Ammon's horn (tissue), 1 donor: ENCODE measurements around the gene GK.
"Not testable (repeated sequence)": the region's sequence is repeated elsewhere in the genome, so short reads cannot be mapped to it uniquely, and the experiment has no call there.

Source experiments
- DNase-seq: peaks from one replicate; pipeline ENCODE4 v3.0.0-alpha.2; 2016; ENCODE audit warnings: low spot score

Gene GK

GRCh38 chrX:30653415-30654131 is at the start of gene GK:
GK (plus strand) TSS chrX:30653423; CDS start chrX:30653538, 115 bp downstream.
- DNase-seq: peak; percentile 17

- no peak for DNase-seq
Measured at GRCh38 chrX:30607155-30607554, 46.1 kb upstream of the GK start.

DNA sequence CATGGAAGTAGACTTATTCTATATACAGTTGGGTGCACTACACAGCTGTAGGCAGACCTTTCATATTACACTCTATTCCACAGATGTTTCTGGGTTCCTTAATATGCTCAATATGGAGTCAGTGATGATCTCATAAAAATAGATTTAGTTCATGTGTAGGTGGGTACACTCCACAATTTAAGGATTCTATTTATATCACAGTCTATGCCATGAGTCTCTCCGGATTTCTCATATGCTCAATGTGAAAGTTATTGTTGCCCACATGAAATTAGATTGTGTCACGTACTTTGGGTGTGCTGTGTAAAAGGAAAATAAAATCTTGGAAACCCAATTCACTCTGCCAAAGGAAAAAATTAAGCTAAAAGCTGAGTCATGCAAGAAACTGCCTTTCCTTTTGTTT is 43.2 kb upstream of the GK start:
- no peak for DNase-seq

DNA sequence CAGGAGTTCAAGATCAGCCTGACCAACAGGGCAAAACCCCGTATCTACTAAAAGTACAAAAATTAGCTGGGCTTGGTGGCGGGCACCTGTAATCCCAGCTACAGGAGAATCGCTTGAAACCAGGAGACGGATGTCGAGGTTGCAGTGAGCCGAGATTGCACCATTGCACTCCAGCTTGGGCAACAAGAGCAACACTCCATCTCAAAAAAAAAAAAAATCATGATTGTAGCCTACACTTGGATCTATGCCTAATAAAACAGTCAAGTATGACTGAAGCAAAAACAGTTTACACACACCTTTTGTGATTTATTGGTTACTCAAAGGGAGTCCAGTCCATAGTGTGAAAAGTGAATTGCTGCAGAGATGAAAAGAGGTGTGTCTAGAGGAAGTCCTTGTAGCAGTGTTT is 41.0 kb upstream of the GK start:
- no peak for DNase-seq

- DNase-seq: no peak
Measured at GRCh38 chrX:30613721-30614120, 39.5 kb upstream of the GK start.

GRCh38 chrX:30615229-30615628 is 38.0 kb upstream of the GK start:
- DNase-seq: no peak

- no peak for DNase-seq
Measured at GRCh38 chrX:30618160-30618765, 35.0 kb upstream of the GK start.

DNA sequence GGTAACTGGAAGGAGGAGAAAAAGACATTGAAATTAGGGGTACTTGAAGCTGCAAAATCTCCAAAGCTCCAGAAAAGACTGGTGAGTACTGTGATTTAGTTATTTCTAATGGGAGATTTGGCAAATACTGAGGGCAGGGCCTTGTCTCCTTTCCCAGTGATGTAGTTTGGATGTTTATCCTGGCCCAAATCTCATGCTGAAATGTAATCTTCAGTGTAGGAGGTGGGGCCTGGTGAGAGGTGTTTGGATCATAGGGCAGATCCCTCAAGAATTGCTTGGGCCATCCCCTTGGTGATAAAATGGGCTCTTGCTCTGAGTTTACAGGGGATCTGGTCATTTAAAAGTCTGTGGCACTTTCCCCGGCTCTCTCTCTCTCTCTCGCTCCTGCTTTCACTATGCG is 33.1 kb upstream of the GK start:
- no peak for DNase-seq

DNA sequence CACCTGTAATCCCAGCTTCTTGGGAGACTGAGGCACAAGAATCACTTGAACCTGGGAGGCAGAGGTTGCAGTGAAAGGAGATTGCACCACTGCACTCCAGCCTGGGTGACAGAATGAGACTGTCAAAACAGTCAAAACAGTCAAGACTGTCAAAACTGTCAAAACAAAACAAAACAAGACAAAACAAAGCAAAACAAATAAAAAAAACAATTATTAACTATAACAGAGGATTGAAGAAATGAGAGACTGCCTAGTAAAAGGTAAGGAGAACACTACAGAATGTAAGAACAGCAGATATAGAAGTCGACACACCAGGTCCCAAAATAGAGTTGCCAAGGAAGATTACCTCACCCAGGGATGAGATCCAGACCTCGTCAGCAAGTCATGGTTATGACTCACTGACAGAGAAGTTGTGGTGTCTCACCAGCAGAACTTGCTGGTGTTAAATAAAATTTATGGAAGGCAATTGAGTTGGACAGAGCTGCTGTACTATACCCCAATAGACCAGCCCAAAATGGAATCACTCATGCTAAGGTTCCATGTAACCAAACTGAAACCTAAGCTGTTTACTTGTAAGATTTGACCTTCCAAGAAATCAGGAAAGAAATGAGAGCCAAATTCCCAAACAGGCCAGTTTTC is 32.1 kb upstream of the GK start:
- DNase-seq: no peak

GRCh38 chrX:30622361-30622760 is 30.9 kb upstream of the GK start:
- no peak for DNase-seq

DNA sequence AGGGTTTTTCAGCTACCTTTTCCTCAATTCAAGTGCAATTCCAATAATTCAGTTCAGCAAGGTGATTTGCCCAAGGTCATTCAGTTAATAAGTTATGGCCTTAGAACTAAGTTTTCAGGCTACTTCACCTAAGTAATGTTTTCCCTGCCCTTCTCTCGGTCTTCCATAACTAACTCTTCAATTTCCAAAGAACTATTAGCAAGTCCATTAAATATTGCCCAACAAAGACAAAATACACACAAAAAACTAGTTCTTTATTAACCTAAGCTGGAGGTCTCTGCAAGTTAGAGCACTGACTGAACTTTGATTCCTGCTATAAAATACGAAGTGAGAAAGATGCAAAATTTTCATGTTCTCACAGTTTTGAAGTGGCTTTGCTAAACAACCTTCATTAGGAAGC is 26.8 kb upstream of the GK start:
- DNase-seq: no peak

GRCh38 chrX:30627818-30628652 is 25.2 kb upstream of the GK start:
- peak; percentile 12 for DNase-seq

DNA sequence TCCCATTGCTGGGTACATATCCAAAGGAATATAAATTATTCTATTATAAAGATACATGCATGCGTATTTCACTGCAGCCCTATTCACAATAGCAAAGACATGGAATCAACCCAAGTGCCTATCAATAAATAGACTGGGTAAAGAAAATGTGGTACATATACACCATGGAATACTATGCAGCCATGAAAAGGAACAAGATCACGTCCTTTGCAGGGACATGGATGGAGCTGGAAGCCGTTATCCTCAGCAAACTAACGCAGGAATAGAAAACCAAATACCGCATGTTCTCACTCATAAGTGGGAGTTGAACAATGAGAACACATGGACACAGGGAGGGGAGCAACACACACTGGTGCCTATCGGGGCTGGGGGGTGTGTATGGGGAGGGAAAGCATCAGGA is 19.2 kb upstream of the GK start:
- DNase-seq: not testable (repeated sequence)

GRCh38 chrX:30635630-30636029 is 17.6 kb upstream of the GK start:
- DNase-seq: no peak

DNA sequence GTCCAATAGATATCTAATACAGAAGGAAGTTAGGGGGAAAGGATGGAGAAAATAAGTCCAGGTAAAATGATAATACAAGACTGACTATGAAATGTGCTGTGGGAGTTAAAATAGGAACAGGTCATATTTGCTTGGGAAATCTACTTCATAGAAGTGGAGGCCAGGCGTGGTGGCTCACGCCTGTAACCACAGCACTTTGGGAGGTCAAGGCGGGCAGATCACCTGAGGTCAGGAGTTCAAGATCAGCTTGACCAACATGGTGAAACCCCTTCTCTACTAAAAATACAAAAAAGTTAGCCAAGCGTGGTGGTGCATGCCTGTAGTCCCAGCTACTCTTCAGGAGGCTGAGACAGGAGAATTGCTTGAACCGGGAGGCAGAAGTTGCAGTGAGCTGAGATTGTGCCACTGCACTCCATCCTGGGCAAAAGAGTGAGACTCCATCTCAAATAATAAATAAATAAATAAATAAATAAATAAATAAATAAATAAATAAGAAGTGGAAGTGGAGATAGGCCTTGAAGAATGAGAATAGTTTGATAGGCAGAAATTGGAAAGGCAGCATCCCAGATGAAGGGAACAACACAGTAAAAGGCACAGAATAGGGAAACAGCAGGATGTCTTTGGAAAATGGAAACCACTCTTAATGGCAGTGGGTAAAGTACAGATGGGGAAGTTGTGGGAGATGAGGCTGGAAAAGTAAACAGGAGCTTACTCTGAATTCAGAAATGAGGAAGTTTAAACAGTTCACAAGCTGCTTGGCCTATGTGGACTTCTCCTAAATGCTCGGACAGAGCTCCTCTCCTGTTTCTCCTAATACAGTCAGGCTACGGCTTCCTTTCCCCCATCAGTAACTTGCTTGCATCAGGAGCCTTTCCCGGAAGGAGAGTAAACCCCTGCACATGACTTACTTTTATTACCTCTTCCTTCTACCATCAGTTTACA is 15.1 kb upstream of the GK start:
- DNase-seq: peak; percentile 21

- not testable (repeated sequence) for DNase-seq
Measured at GRCh38 chrX:30639702-30640101, 13.5 kb upstream of the GK start.

DNA sequence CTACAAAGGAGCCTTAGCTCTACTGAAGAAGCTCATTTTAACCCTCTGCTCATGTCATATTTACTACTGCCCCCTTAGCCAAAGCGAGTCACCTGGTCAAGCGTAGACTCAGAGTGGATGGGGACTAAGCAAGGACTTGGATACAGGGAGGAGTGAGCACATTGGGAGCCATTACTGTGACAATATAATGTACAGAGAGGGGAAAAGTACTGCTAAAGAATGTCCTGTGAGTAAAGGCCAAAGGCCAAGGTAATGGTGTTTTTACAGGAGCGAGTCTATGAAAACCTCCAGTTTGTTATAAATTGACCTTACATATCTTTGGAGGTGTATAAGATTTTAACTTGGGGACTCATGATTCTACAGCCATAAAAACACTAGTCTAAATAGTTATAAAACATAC is 10.6 kb upstream of the GK start:
- no peak for DNase-seq

GRCh38 chrX:30643313-30643821 is 9.9 kb upstream of the GK start:
- peak; percentile 16 for DNase-seq

DNA sequence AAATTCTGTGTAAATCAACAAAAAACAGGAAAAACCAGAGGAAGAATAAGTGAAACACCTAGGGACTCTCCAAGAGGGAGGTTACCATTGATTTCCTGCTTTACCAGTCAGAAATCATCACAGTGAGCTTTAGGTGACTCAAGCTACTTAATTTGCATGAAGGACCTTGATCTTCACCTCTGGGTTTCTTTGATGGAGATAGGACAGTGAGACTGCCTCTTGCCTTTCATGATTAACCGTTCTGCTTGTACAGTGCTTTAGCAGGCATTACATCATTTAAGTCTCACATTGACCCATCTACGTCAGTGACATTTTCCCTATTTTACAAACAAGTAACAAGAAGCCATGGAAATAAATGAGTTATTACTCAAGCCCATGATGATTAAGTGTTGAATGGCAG is 3.4 kb upstream of the GK start:
- no peak for DNase-seq

DNA sequence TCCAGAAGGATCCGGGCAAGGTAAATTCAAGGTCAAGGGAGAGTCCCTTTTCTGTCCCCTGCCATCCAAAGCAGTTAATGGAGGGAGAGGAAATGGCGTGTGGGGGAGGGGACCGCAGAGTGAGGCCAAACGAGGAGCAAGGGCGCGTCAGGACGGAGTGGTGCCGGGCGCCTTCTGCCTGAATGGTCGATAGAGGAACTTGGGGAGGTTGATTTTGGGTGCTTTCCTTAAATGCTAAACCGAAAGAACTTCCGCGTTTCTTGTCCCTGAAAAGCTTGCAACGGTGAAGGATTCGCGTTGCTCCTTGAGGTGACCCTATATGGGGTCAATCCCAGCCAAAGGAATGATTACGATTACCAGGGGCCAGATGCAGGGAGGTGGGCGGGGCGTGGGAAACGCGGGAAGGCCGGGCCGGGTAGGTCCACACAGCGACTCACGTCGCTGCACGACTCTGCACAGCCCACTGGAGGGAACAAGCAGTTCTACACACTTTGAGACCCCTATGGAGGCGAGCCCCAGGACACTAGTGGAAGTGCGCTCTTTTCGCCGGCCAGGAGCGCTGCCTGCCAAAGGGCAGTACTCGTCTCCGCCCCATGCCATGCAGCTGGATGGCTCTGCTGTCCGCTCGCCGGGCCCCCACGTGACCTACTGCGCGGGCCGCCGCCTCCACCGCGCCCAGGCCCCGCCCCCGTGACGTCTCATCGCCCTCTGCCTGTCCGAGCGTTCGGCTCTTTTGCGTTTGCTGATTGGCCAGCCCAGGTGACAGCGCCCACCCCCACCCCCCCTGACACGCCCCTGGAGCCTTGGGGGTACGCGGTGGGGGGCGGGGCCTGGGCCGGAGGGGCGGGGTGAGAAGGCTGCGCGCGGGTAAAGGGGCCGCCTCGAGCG is 452 bp upstream of the GK start:
- DNase-seq: peak; percentile 96
